ENCODE measurements around the gene WDFY2. TPM values are rescaled to one million over a fixed set of nuclear protein-coding genes. Genes with fewer than 3 reads are reported as not detected.

Gene WDFY2
- total and polyA plus RNA-seq, 2 experiments from 2014 or later, result 11.4 to 24.0 TPM

DNA sequence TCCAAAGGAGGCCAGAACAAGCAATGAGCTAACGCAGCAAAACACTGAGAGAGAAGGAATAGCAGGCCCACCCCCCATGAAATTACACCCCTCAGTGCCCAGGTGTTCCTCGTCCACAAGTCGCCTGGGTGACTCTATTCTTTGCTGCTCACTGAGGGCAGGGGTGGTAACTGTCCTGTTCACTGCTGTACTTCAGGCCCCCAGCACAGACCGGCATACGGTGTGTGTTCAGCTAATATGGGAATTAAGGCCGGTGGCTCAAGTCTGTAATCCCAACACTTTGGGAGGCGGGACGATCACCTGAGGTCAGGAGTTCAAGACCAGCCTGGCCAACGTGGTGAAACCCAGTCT is 187.8 kb downstream of the WDFY2 start:
- Mint-ChIP-seq H3K4me3 (no peak overlapping the region), H3K4me1 (peaks cover 28% of the 10 kb centered on the region), H3K9me3 (0 out of 3 replicates have a peak, but pooled peaks cover 3% of the 10 kb centered on the region), H3K27me3 (ENCODE audit: insufficient read depth, low read depth, poor library complexity) (peaks cover 23% of the 10 kb centered on the region), H3K27ac (no peak overlapping the region), H3K36me3 (ENCODE audit: low read depth) (peaks cover 3% of the 10 kb centered on the region; the same call in 1 of the 3 replicates)
- ATAC-seq (no peak), DNase-seq (ENCODE audit: low spot score) (no peak)
- no peak overlapping the region for H3K4me3 ChIP-seq
- H3K36me3 ChIP-seq (ENCODE audit: insufficient read depth), result no peaks in the 10 kb centered on the region
- H3K27ac ChIP-seq (ENCODE audit: low read depth), result no peak overlapping the region
- TF ChIP-seq, protein P1, sequence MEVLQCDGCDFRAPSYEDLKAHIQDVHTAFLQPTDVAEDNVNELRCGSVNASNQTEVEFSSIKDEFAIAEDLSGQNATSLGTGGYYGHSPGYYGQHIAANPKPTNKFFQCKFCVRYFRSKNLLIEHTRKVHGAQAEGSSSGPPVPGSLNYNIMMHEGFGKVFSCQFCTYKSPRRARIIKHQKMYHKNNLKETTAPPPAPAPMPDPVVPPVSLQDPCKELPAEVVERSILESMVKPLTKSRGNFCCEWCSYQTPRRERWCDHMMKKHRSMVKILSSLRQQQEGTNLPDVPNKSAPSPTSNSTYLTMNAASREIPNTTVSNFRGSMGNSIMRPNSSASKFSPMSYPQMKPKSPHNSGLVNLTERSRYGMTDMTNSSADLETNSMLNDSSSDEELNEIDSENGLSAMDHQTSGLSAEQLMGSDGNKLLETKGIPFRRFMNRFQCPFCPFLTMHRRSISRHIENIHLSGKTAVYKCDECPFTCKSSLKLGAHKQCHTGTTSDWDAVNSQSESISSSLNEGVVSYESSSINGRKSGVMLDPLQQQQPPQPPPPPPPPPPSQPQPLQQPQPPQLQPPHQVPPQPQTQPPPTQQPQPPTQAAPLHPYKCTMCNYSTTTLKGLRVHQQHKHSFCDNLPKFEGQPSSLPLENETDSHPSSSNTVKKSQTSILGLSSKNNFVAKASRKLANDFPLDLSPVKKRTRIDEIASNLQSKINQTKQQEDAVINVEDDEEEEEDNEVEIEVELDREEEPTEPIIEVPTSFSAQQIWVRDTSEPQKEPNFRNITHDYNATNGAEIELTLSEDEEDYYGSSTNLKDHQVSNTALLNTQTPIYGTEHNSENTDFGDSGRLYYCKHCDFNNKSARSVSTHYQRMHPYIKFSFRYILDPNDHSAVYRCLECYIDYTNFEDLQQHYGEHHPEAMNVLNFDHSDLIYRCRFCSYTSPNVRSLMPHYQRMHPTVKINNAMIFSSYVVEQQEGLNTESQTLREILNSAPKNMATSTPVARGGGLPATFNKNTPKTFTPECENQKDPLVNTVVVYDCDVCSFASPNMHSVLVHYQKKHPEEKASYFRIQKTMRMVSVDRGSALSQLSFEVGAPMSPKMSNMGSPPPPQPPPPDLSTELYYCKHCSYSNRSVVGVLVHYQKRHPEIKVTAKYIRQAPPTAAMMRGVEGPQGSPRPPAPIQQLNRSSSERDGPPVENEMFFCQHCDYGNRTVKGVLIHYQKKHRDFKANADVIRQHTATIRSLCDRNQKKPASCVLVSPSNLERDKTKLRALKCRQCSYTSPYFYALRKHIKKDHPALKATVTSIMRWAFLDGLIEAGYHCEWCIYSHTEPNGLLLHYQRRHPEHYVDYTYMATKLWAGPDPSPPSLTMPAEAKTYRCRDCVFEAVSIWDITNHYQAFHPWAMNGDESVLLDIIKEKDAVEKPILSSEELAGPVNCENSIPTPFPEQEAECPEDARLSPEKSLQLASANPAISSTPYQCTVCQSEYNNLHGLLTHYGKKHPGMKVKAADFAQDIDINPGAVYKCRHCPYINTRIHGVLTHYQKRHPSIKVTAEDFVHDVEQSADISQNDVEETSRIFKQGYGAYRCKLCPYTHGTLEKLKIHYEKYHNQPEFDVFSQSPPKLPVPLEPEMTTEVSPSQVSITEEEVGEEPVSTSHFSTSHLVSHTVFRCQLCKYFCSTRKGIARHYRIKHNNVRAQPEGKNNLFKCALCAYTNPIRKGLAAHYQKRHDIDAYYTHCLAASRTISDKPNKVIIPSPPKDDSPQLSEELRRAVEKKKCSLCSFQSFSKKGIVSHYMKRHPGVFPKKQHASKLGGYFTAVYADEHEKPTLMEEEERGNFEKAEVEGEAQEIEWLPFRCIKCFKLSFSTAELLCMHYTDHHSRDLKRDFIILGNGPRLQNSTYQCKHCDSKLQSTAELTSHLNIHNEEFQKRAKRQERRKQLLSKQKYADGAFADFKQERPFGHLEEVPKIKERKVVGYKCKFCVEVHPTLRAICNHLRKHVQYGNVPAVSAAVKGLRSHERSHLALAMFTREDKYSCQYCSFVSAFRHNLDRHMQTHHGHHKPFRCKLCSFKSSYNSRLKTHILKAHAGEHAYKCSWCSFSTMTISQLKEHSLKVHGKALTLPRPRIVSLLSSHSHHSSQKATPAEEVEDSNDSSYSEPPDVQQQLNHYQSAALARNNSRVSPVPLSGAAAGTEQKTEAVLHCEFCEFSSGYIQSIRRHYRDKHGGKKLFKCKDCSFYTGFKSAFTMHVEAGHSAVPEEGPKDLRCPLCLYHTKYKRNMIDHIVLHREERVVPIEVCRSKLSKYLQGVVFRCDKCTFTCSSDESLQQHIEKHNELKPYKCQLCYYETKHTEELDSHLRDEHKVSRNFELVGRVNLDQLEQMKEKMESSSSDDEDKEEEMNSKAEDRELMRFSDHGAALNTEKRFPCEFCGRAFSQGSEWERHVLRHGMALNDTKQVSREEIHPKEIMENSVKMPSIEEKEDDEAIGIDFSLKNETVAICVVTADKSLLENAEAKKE (CRISPR knock-in tag; IDR thresholded peaks at IDR 0.05), result no peak
- TF ChIP-seq EZH2 (IDR thresholded peaks at IDR 0.05; ENCODE audit: low read depth, unreplicated experiment), result no peak
- no peak for TF ChIP-seq CREB1 (CRISPR knock-in tag; IDR thresholded peaks at IDR 0.05; ENCODE audit: low read depth)
- no peak for TF ChIP-seq ZNF114 (CRISPR knock-in tag; IDR thresholded peaks at IDR 0.05)
- TF ChIP-seq, protein P2, sequence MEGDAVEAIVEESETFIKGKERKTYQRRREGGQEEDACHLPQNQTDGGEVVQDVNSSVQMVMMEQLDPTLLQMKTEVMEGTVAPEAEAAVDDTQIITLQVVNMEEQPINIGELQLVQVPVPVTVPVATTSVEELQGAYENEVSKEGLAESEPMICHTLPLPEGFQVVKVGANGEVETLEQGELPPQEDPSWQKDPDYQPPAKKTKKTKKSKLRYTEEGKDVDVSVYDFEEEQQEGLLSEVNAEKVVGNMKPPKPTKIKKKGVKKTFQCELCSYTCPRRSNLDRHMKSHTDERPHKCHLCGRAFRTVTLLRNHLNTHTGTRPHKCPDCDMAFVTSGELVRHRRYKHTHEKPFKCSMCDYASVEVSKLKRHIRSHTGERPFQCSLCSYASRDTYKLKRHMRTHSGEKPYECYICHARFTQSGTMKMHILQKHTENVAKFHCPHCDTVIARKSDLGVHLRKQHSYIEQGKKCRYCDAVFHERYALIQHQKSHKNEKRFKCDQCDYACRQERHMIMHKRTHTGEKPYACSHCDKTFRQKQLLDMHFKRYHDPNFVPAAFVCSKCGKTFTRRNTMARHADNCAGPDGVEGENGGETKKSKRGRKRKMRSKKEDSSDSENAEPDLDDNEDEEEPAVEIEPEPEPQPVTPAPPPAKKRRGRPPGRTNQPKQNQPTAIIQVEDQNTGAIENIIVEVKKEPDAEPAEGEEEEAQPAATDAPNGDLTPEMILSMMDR (conservative IDR thresholded peaks at IDR 0.05; ENCODE audit: low read depth in 2 of 2), result no peak
- no peak for TF ChIP-seq NANOG (IDR thresholded peaks at IDR 0.05; ENCODE audit: borderline replicate concordance)
- no peak for TF ChIP-seq JUNB (IDR thresholded peaks at IDR 0.05; ENCODE audit: unreplicated experiment)
- TF ChIP-seq, protein P3, sequence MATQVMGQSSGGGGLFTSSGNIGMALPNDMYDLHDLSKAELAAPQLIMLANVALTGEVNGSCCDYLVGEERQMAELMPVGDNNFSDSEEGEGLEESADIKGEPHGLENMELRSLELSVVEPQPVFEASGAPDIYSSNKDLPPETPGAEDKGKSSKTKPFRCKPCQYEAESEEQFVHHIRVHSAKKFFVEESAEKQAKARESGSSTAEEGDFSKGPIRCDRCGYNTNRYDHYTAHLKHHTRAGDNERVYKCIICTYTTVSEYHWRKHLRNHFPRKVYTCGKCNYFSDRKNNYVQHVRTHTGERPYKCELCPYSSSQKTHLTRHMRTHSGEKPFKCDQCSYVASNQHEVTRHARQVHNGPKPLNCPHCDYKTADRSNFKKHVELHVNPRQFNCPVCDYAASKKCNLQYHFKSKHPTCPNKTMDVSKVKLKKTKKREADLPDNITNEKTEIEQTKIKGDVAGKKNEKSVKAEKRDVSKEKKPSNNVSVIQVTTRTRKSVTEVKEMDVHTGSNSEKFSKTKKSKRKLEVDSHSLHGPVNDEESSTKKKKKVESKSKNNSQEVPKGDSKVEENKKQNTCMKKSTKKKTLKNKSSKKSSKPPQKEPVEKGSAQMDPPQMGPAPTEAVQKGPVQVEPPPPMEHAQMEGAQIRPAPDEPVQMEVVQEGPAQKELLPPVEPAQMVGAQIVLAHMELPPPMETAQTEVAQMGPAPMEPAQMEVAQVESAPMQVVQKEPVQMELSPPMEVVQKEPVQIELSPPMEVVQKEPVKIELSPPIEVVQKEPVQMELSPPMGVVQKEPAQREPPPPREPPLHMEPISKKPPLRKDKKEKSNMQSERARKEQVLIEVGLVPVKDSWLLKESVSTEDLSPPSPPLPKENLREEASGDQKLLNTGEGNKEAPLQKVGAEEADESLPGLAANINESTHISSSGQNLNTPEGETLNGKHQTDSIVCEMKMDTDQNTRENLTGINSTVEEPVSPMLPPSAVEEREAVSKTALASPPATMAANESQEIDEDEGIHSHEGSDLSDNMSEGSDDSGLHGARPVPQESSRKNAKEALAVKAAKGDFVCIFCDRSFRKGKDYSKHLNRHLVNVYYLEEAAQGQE (IDR thresholded peaks at IDR 0.05; ENCODE audit: unreplicated experiment), result no peak
- TF ChIP-seq ZNF331 (CRISPR knock-in tag; IDR thresholded peaks at IDR 0.05; ENCODE audit: low read depth), result no peak
- TF ChIP-seq POLR2AphosphoS5 (IDR thresholded peaks at IDR 0.05; ENCODE audit: low read depth), result no peak
- no peak for TF ChIP-seq EZH2phosphoT487 (IDR thresholded peaks at IDR 0.05; ENCODE audit: unreplicated experiment)
- no peak for TF ChIP-seq STAT1 (IDR thresholded peaks at IDR 0.05; ENCODE audit: unreplicated experiment)
- TF ChIP-seq, protein P4, sequence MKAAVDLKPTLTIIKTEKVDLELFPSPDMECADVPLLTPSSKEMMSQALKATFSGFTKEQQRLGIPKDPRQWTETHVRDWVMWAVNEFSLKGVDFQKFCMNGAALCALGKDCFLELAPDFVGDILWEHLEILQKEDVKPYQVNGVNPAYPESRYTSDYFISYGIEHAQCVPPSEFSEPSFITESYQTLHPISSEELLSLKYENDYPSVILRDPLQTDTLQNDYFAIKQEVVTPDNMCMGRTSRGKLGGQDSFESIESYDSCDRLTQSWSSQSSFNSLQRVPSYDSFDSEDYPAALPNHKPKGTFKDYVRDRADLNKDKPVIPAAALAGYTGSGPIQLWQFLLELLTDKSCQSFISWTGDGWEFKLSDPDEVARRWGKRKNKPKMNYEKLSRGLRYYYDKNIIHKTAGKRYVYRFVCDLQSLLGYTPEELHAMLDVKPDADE (IDR thresholded peaks at IDR 0.05), result no peak
- no peaks in the 10 kb centered on the region for H4K20me1 ChIP-seq (replicated peaks; ENCODE audit: insufficient read depth)
- H3K79me2 ChIP-seq (replicated peaks; ENCODE audit: insufficient read depth), result no peaks in the 10 kb centered on the region
- 0 out of 2 replicates have a peak, but pooled peaks cover 4% of the 10 kb centered on the region for H3F3A ChIP-seq (replicated peaks; ENCODE audit: low read depth)
- H3K27me3 ChIP-seq (ENCODE audit: insufficient read depth), result no peaks in the 10 kb centered on the region
- H3K9me2 ChIP-seq (ENCODE audit: insufficient read depth), result no peaks in the 10 kb centered on the region
- H2AFZ ChIP-seq, result no peak overlapping the region
- peaks cover 19% of the 10 kb centered on the region for H3K4me1 ChIP-seq (ENCODE audit: insufficient read depth)
- H3K4me2 ChIP-seq, result no peak overlapping the region
